Heart left ventricle (tissue), 16 donors: ENCODE data around the gene BCL2. TPM values are rescaled to one million over a fixed set of nuclear protein-coding genes. Genes with fewer than 3 reads are reported as not detected.

ENCODE experiments used
- ATAC-seq, 4 donors: fragments of 200-7000 bp; cut with Tn5 transposase; one replicate each; pipeline ENCODE4 v1.9.1; 2020 to 2022; ENCODE audit warnings: moderate library complexity in 4 of 4, mild to moderate bottlenecking in 3 of 4, moderate number of reproducible peaks in 1 of 4
- DNase-seq, 5 donors: peaks; one replicate each; pipeline ENCODE4 v3.0.0-alpha.2; 2020
- H3K27ac ChIP-seq, 12 donors: fragments of 200-600 bp; sonication (generic) in 4 of 12; one replicate each; pipeline versions ENCODE4 v1.5.0 to v1.8.0; 2016 to 2022; ENCODE audit warnings: mild to moderate bottlenecking in 2 of 12
- H3K27me3 ChIP-seq, 9 donors: fragments of 200-600 bp; sonication (generic) in 2 of 9; one replicate each; pipeline versions ENCODE4 v1.5.1 to v1.8.0; 2016 to 2022; ENCODE audit warnings: mild to moderate bottlenecking in 3 of 9
- H3K36me3 ChIP-seq, 9 donors: fragments of 200-600 bp; sonication (generic) in 2 of 9; one replicate each; pipeline versions ENCODE4 v1.5.0 to v1.8.0; 2018 to 2022; ENCODE audit warnings: mild to moderate bottlenecking in 2 of 9
- H3K4me1 ChIP-seq, 12 donors: fragments of 200-600 bp; sonication (generic) in 4 of 12; one replicate each; pipeline versions ENCODE4 v1.5.0 to v1.8.0; 2016 to 2022; ENCODE audit warnings: mild to moderate bottlenecking in 3 of 12
- H3K4me3 ChIP-seq, 12 donors: fragments of 200-600 bp; sonication (generic) in 4 of 12; one replicate each; pipeline versions ENCODE4 v1.5.0 to v1.8.0; 2017 to 2022; ENCODE audit warnings: mild to moderate bottlenecking in 9 of 12, moderate library complexity in 4 of 12
- H3K9me3 ChIP-seq, 12 donors: fragments of 200-600 bp; sonication (generic) in 4 of 12; one replicate each; pipeline versions ENCODE4 v1.5.0 to v1.8.0; 2016 to 2022; ENCODE audit warnings: mild to moderate bottlenecking in 1 of 12
- POLR2A ChIP-seq, 2 donors: fragments of 450-650 bp; IDR thresholded peaks; one replicate each; pipeline ENCODE4 v1.6.1; 2017; ENCODE audit warnings: antibody characterized with exemption in 2 of 2, mild to moderate bottlenecking in 2 of 2, moderate library complexity in 2 of 2
- WGBS, 4 donors: extraction: QIAGEN DNeasy Blood & Tissue Kit in 2 of 4; methylation state at CpG; one replicate each; pipeline versions ENCODE4 v1.1.5 to v1.1.7; 2013 to 2018; 5-methylcytosine and 5-hydroxymethylcytosine counted together
- intact Hi-C, 10 donors: fragments of 100-400 bp; cut with DNase I; formaldehyde crosslinking; loops; one replicate each; pipeline versions ENCODE4 v1.11.1 to v1.14.2; 2022
- polyA plus RNA-seq, 2 donors: library from polyadenylated mRNA; stranded (reverse); fragments of 200-250 nt; gene quantifications; one replicate each; pipeline ENCODE4 v1.2.3, GENCODE V29; 2013
- total RNA-seq, 9 donors: library from RNA; depleted of rRNA in 2 of 9; stranded (reverse); fragments of >200 nt in 2 of 9; fragmentation: NEBNext Ultra II Directional in 3 of 9; extraction: Animal tissue kit (Norgen Biotek cat#: 25700) in 3 of 9; gene quantifications; one replicate each; pipeline versions ENCODE4 v1.1.0 to v1.2.4, GENCODE V29; 2016 to 2023
- TF ChIP-seq, protein P1 (sequence below), 12 donors: fragments of 200-600 bp; sonication (generic) in 4 of 12; IDR thresholded peaks; one replicate each; pipeline versions ENCODE4 v1.5.0 to v1.8.0; 2018 to 2022; ENCODE audit warnings: antibody characterized with exemption in 12 of 12, mild to moderate bottlenecking in 5 of 12
- donor health status: ischemic (EF 13 %, LVEDD 7.1; RV severe dilation, severe dysfunction).
- donor health status: healthy with polysubstance abuse.
- donor health status: DM: no; HTN: yes; CAD: no.
- donor health status: DM: no; HTN: no; CAD: no.
- donor health status: ischemic (EF 25% LVEDD 6.9; RV normal size, moderate dysfunction).
- donor health status: ischemic (EF 25% LVEDD 5.7; RV mildly dilated, moderate dysfunction).
- donor health status: healthy.
- donor health status: DM: yes; HTN: yes; CAD: no.
- donor health status: ischemic (EF 35%, LVEDD 5.7; RV mildly dilated, moderate dysfunction).
- donor health status: nonischemic (EF 11% LVEDD 7.7; RV severe dilation, severe dysfunction).
- donor health status: DM: yes; HTN: yes; CAD: no.
- donor health status: PGD.
- donor health status: ischemic (EF 29% LVEDD 5.4; RV normal size, mild dysfunction).
- donor health status: nonischemic (EF 23%, LVEDD 6.1; RV moderate dilation, normal function).

Gene BCL2
- total and polyA plus RNA-seq, 11 donors: 2.9 to 24.2 (median 8.9) TPM

DNA sequence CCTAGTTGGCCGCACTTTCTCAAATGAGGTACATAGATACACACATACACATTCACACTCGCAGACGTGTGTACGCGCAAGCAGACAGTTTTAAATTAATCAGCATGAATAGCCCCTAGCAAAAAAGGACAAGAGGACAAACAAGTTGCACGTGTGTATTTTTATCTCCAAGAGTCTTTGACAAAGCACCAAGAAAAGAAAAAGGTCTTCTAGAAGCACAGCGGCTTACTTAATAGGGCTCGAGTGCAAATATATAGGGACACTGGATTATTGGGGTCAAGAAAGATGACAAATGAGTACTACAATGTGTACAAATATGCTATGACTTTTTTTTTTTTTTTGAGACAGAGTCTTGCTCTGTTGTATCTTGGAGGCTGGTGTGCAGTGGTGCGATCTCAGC is 1.7 kb upstream of the BCL2 start:
- Histone ChIP-seq H3K27ac (peak overlapping the region in 4 of 12 donors; percentile 84 to 89 (median 86)), H3K27me3 (peaks cover 0 to 11% (median 0%) of the 10 kb centered on the region in 9 donors), H3K4me3 (peak overlapping the region in 6 of 12 donors; percentile 69 to 92 (median 73)), H3K9me3 (no peaks in the 10 kb centered on the region), H3K36me3 (no peaks in the 10 kb centered on the region), H3K4me1 (peaks cover 0 to 40% (median 23%) of the 10 kb centered on the region in 12 donors)
- TF ChIP-seq POLR2A (IDR thresholded peaks at IDR 0.05): no peak
- TF ChIP-seq, protein P1, sequence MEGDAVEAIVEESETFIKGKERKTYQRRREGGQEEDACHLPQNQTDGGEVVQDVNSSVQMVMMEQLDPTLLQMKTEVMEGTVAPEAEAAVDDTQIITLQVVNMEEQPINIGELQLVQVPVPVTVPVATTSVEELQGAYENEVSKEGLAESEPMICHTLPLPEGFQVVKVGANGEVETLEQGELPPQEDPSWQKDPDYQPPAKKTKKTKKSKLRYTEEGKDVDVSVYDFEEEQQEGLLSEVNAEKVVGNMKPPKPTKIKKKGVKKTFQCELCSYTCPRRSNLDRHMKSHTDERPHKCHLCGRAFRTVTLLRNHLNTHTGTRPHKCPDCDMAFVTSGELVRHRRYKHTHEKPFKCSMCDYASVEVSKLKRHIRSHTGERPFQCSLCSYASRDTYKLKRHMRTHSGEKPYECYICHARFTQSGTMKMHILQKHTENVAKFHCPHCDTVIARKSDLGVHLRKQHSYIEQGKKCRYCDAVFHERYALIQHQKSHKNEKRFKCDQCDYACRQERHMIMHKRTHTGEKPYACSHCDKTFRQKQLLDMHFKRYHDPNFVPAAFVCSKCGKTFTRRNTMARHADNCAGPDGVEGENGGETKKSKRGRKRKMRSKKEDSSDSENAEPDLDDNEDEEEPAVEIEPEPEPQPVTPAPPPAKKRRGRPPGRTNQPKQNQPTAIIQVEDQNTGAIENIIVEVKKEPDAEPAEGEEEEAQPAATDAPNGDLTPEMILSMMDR (IDR thresholded peaks at IDR 0.05): no peak
- WGBS, 4 donors: 86 to 88% (median 88%) methylated on average over 9 of the region's 9 CpGs
- ATAC-seq: no peak
- intact Hi-C loops: loop anchor here in 4 of 10 donors (2.0 to 5.0 kb wide), 6 partner anchors 189 to 304 kb away; no protein-coding TSS in a partner anchor
- DNase-seq: no peak

DNA sequence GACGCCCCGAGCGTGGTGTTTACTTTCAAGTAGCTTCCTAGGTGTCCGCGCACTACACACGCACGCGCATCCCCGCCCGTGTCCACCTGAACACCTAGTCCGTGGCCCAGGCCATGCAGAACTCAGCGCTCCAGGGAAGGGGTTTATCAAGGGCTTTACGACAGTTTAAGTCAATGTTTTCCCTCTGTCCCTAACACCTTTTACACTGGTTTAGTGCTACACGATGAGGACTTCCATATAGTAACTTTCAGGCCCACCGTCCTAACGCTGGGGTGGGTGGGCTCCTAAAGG is 1.4 kb upstream of the BCL2 start:
- ATAC-seq: peak in 2 of 4 donors; percentile 2 to 10
- 47 to 82% (median 67%) methylated on average over 15 to 16 of the region's 16 CpGs for WGBS, 4 donors
- peaks cover 0 to 11% (median 0%) of the 10 kb centered on the region in 9 donors for H3K27me3 ChIP-seq
- H3K27ac ChIP-seq: peak overlapping the region in 11 of 12 donors; percentile 20 to 89 (median 80)
- peak in 1 of 5 donors; percentile 43 for DNase-seq
- intact Hi-C loops: loop anchor here in 4 of 10 donors (2.0 to 5.0 kb wide), 6 partner anchors 189 to 304 kb away; no protein-coding TSS in a partner anchor
- TF ChIP-seq, protein P1 (IDR thresholded peaks at IDR 0.05): no peak
- TF ChIP-seq POLR2A (IDR thresholded peaks at IDR 0.05): no peak
- H3K4me1 ChIP-seq: peaks cover 0 to 44% (median 25%) of the 10 kb centered on the region in 12 donors
- no peaks in the 10 kb centered on the region for H3K36me3 ChIP-seq
- H3K9me3 ChIP-seq: no peaks in the 10 kb centered on the region
- peak overlapping the region in 11 of 12 donors; percentile 65 to 92 (median 73) for H3K4me3 ChIP-seq

DNA sequence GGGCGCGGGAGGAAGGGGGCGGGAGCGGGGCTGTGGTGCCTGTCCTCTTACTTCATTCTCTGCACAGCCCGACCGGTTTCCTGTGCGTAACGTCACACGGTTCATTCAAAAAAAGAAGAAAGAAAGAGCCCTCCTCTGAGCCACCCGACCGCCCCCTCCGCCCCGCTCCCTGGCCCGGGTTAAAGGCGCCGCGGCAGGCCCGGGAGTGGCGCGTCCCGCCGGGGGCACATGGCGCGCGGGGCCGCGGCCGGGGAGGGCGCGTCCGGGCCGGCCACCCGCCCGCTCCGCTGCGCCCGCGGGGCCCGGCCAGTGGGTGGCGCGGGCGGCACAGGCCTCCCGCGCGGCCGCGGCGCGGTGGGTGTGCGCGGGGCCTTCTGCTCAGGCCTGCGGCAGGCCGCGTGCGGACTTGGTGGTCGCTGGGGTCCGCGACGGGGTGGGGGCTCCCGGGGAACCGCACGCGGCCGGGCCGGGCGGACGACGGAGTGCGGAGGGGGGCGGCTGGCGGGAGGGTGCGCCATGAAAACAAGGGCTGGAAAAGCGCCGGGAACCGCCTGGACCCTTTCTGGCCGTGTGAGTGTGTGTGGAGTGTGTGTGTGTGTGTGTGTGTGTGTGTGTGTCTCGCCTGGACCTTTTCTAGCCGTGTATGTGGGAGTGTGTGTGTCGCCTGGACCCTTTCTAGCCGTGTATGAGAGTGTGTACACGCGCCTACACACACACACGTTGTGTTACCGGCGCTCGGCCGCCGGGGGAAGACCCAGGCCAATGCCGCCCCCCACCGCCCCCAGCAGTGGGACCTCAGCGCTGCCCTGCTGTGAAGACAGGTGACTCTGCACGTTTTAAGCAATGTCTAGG is 780 bp upstream of the BCL2 start:
- Histone ChIP-seq H3K4me1 (peaks cover 0 to 48% (median 26%) of the 10 kb centered on the region in 12 donors), H3K4me3 (peak overlapping the region in 11 of 12 donors; percentile 65 to 92 (median 73)), H3K9me3 (no peaks in the 10 kb centered on the region), H3K36me3 (no peaks in the 10 kb centered on the region), H3K27ac (peak overlapping the region in 11 of 12 donors; percentile 20 to 89 (median 80)), H3K27me3 (peaks cover 0 to 11% (median 0%) of the 10 kb centered on the region in 9 donors)
- intact Hi-C loops: loop anchor here in 4 of 10 donors (2.0 to 5.0 kb wide), 6 partner anchors 188 to 304 kb away; no protein-coding TSS in a partner anchor
- WGBS, 4 donors: 1 to 7% (median 2%) methylated on average over 34 to 92 of the region's 92 CpGs
- no peak for TF ChIP-seq POLR2A (IDR thresholded peaks at IDR 0.05)
- TF ChIP-seq, protein P1 (IDR thresholded peaks at IDR 0.05): peak in 1 of 12 donors; percentile 24
- DNase-seq (peak; percentile 86 to 91 (median 89)), ATAC-seq (peak; percentile 81 to 90 (median 84))

DNA sequence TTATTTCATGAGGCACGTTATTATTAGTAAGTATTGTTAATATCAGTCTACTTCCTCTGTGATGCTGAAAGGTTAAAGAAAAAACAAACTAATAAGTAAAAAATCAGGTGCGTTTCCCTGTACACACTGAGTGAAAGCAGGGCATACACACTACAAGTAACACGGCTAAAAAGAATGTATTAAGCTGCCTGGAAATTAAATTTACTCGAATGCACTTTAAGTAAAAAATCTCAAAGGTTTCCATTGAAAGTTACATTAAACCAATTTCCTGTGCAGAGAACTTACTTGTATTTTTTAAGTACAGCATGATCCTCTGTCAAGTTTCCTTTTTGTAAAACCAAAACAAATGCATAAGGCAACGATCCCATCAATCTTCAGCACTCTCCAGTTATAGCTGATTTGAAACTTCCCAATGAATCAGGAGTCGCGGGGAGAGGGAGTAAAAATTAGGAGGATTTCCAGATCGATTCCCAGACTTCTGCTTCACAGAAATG is 633 bp downstream of the BCL2 start:
- no peak for ATAC-seq
- TF ChIP-seq, protein P1 (IDR thresholded peaks at IDR 0.05): no peak
- TF ChIP-seq POLR2A (IDR thresholded peaks at IDR 0.05): no peak
- Histone ChIP-seq H3K4me1 (peaks cover 0 to 58% (median 29%) of the 10 kb centered on the region in 12 donors), H3K27ac (peak overlapping the region in 9 of 12 donors; percentile 69 to 89 (median 84)), H3K36me3 (no peaks in the 10 kb centered on the region), H3K9me3 (no peaks in the 10 kb centered on the region), H3K4me3 (peak overlapping the region; percentile 64 to 92 (median 73)), H3K27me3 (peaks cover 0 to 11% (median 0%) of the 10 kb centered on the region in 9 donors)
- WGBS, 4 donors: 0 to 1% (median 0%) methylated on average over 8 of the region's 8 CpGs
- intact Hi-C loops: loop anchor here in 6 of 10 donors (5.0 to 10.0 kb wide), 5 partner anchors 54 to 187 kb away; no protein-coding TSS in a partner anchor
- DNase-seq: no peak
